Calu3 (cell line): ENCODE measurements around the gene KRT80. TPM values are rescaled to one million over a fixed set of nuclear protein-coding genes. Genes with fewer than 3 reads are reported as not detected.

Experiments used
- BruUV-seq: library from RNA; stranded (reverse); fragments of 400-500 nt; replicated peaks from 2 replicates; lab custom pipeline; 2021; lab: Mats Ljungman, UMichigan
- CTCF ChIA-PET: fragments of 300-600 bp; sonication (Branson Sonifier 250); formaldehyde crosslinking; loops from one replicate; lab custom pipeline; 2022; ENCODE audit warnings: antibody characterized with exemption; lab: Charles Lee
- DNase-seq: peaks from one replicate; pipeline ENCODE4 v3.0.0; 2022
- H3K27ac Mint-ChIP-seq: one replicate; pipeline ENCODE4 v1.8.0; 2022; ENCODE audit warnings: mixed read lengths; ENCODE audit not compliant: unreplicated experiment
- H3K27me3 Mint-ChIP-seq: one replicate; pipeline ENCODE4 v1.8.0; 2022; ENCODE audit warnings: mixed read lengths; ENCODE audit not compliant: unreplicated experiment
- H3K36me3 Mint-ChIP-seq: one replicate; pipeline ENCODE4 v1.8.0; 2022; ENCODE audit warnings: mild to moderate bottlenecking, moderate library complexity, mixed read lengths; ENCODE audit not compliant: insufficient read depth, unreplicated experiment
- H3K4me1 Mint-ChIP-seq: one replicate; pipeline ENCODE4 v1.8.0; 2022; ENCODE audit warnings: mild to moderate bottlenecking, low read depth, mixed read lengths; ENCODE audit not compliant: unreplicated experiment
- H3K4me3 Mint-ChIP-seq: one replicate; pipeline ENCODE4 v1.8.0; 2022; ENCODE audit warnings: mild to moderate bottlenecking, low read depth, moderate library complexity, mixed read lengths; ENCODE audit not compliant: unreplicated experiment
- H3K9me3 Mint-ChIP-seq: one replicate; pipeline ENCODE4 v1.8.0; 2022; ENCODE audit warnings: low read depth, mixed read lengths; ENCODE audit not compliant: unreplicated experiment
- intact Hi-C: fragments of 100-400 bp; cut with micrococcal nuclease; formaldehyde crosslinking; loops from one replicate; pipeline ENCODE4 v1.10.0; 2022; ENCODE audit not compliant: unreplicated experiment
- total RNA-seq: library from RNA; stranded (reverse); gene quantifications from 2 replicates; pipeline ENCODE4 v1.2.3, GENCODE V29; 2022
- TF ChIP-seq, protein P1 (sequence below): fragments of 200-600 bp; IDR thresholded peaks from one replicate; pipeline ENCODE4 v1.8.0; 2022; ENCODE audit warnings: antibody characterized with exemption; ENCODE audit not compliant: unreplicated experiment

The KRT80 gene
- total RNA-seq, 1 experiment from 2014 or later: 45.5 TPM

DNA sequence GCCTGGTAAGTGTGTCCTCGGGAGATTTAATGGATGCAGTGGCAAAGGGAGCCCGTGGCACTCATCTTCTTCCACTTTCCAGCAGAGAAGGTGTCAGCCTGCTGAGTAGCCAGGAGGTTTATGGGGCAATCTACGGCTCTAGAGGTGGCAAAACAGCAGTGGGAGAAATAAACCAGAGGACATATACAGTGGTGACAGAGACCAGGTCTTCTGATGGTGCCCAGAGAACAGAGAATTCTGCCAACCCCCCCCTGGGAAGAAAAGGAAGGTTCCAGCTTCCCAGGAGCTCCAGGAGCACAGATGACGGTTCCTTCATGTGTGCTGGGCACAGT is 69.3 kb downstream of the KRT80 start:
- TF ChIP-seq, protein P1, sequence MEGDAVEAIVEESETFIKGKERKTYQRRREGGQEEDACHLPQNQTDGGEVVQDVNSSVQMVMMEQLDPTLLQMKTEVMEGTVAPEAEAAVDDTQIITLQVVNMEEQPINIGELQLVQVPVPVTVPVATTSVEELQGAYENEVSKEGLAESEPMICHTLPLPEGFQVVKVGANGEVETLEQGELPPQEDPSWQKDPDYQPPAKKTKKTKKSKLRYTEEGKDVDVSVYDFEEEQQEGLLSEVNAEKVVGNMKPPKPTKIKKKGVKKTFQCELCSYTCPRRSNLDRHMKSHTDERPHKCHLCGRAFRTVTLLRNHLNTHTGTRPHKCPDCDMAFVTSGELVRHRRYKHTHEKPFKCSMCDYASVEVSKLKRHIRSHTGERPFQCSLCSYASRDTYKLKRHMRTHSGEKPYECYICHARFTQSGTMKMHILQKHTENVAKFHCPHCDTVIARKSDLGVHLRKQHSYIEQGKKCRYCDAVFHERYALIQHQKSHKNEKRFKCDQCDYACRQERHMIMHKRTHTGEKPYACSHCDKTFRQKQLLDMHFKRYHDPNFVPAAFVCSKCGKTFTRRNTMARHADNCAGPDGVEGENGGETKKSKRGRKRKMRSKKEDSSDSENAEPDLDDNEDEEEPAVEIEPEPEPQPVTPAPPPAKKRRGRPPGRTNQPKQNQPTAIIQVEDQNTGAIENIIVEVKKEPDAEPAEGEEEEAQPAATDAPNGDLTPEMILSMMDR: no peak
- H3K4me3 Mint-ChIP-seq: no peak overlapping the region
- CTCF ChIA-PET: no interaction called here
- BruUV-seq: no TSS peak
- peaks cover 16% of the 10 kb centered on the region for H3K4me1 Mint-ChIP-seq
- intact Hi-C loops: no loop called here
- DNase-seq: no peak
- H3K36me3 Mint-ChIP-seq: peaks cover 10% of the 10 kb centered on the region
- peaks cover 32% of the 10 kb centered on the region for H3K27me3 Mint-ChIP-seq
- no peak overlapping the region for H3K27ac Mint-ChIP-seq
- H3K9me3 Mint-ChIP-seq: no peaks in the 10 kb centered on the region

DNA sequence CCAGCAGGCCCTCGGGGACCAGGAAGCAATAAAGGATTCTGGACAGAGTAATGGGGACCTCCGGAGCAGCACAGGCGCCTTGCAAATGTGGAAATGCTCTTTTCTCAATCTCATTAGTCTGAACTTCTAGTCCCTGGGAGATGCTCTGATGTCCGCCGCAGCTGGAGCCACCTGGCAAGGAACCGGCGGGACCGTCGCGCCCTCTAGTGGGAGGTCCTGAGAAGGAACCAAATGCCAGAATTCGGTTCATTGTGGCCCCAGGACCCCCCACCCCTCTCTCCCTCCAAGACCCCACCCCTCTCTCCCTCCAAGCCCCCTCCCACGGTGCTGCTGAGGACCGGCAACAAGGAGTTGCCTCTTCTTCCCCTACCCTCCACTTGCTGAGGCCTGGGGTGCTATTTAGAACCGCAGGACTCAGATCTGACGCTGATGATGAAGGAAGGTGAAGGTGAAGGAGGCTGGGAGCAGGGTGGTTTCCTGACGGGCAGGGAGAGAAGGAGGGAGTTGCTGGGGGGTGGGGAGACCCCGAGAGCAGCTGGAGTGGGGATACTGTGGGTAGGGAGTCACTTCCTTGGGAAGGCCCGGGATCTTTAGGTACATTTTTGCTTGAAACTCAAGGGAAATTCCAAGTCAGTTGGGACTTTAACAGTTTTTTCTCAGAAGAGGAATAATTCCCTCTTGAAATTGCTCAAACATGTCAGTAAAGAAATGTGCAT is 69.8 kb downstream of the KRT80 start:
- peak; percentile 65 for DNase-seq

DNA sequence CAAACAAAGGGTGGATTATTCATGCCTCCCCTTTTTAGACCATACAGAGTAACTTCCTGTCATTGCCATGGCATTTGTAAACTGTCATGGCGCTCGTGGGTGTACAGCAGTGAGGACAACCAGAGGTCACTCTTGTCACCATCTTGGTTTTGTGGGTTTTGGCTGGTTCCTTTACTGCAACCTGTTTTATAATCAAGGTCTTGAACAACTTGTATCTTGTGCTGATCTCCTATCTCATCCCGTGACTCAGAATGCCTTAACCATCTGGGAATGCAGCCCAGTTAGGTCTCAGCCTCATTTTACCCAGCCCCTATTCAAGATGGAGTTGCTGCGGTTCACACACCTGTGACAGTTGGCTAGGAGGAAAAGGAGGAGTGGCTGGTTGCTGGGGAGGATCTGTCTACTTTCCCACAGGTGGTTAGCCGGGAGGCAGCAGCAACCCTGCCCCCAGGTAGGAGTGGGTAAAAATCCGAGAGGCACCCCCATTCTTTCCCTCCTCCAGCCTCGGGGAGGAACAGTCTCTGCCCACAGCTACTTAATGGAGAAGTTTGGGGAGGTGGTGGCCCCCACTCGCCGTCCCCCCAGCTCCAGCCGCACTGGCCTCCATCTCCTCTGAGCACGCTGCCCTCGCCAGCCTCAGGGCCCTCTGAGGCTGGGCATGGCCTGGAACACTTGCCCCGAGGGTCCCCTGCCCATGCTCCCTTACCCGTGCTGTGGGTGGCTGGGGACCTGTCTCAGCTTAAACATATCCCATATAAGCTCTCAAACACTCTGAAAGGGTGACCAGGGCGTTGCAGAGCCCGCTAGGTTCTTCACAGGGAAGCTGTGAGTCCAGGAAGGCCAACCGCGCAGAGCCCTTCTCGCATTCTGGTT is 70.6 kb downstream of the KRT80 start:
- TF ChIP-seq, protein P1: no peak
- H3K27ac Mint-ChIP-seq: no peak overlapping the region
- H3K9me3 Mint-ChIP-seq: no peaks in the 10 kb centered on the region
- peaks cover 13% of the 10 kb centered on the region for H3K36me3 Mint-ChIP-seq
- intact Hi-C loops: no loop called here
- CTCF ChIA-PET: interaction anchor here (1.5 kb wide), 1 partner anchor 96 kb away, joined by 10 read pairs; no protein-coding TSS in a partner anchor
- no peak overlapping the region for H3K4me3 Mint-ChIP-seq
- BruUV-seq: no TSS peak
- H3K27me3 Mint-ChIP-seq: peaks cover 24% of the 10 kb centered on the region
- DNase-seq: no peak
- H3K4me1 Mint-ChIP-seq: peaks cover 18% of the 10 kb centered on the region

More for the DNA sequence above, 69.8 kb downstream of the KRT80 start:
- peaks cover 27% of the 10 kb centered on the region for H3K27me3 Mint-ChIP-seq
- TF ChIP-seq, protein P1: no peak
- BruUV-seq: no TSS peak
- H3K9me3 Mint-ChIP-seq: no peaks in the 10 kb centered on the region
- no peak overlapping the region for H3K4me3 Mint-ChIP-seq
- H3K36me3 Mint-ChIP-seq: peaks cover 10% of the 10 kb centered on the region
- H3K4me1 Mint-ChIP-seq: peaks cover 16% of the 10 kb centered on the region
- H3K27ac Mint-ChIP-seq: no peak overlapping the region
- intact Hi-C loops: no loop called here
- CTCF ChIA-PET: interaction anchor here (0.6 to 1.5 kb wide), 2 partner anchors 97 to 489 kb away, joined by 3 to 10 read pairs; no protein-coding TSS in a partner anchor

DNA sequence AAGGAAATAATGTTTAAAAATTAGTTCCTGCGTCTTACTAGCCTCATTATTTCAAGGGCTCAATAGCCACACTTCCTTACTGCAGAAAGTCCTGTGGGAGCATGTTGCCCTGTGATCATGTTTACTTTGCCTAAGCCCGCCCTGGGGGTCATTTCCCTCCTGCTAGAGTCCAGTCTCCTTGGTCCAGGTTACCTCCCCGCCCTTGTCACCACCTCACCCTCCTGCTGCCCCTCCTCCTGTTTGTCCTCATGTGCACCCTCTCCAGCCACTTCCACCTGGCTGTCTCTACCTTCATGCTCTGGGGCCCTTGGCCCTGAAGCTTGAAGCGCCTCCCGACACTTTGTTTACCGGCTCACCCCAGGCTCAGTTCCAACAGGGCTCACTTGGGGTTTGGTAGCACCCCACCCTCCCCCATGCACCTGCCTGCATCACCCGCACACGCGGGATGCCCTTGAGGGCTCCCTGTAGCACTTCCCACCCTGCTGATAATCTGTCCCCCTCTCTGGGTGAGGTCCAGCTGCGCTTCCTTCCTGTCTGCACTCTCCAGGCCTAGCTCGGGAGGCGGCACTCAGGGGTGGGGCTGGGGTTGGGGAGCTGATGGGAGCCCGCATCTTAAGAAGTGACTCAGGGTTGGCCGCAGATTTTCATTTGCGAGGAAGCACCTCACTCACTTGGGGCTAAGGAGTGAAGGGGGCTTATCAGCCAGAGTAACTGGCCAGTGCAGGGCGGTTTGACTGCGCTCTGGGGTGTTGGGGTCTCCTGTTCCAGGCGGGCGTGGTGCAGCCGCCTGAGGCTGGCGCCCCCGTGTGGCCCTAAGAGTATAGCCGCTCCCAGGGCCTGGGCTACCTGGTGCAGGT is 72.2 kb downstream of the KRT80 start:
- intact Hi-C loops: loop anchor here (1.0 kb wide), 1 partner anchor 94 kb away; no protein-coding TSS in a partner anchor
- H3K4me3 Mint-ChIP-seq: no peak overlapping the region
- no peak overlapping the region for H3K27ac Mint-ChIP-seq
- DNase-seq: peak; percentile 62
- CTCF ChIA-PET: interaction anchor here (0.6 to 1.4 kb wide), 4 partner anchors 60 to 487 kb away, joined by 3 to 9 read pairs (median 4); no protein-coding TSS in a partner anchor
- peaks cover 18% of the 10 kb centered on the region for H3K4me1 Mint-ChIP-seq
- H3K27me3 Mint-ChIP-seq: peaks cover 24% of the 10 kb centered on the region
- H3K36me3 Mint-ChIP-seq: peaks cover 17% of the 10 kb centered on the region
- H3K9me3 Mint-ChIP-seq: no peaks in the 10 kb centered on the region
- TF ChIP-seq, protein P1: peak; percentile 70
- no TSS peak for BruUV-seq
